CD4-positive, alpha-beta T cell treated with Interleukin-4 for 4 hours (primary cell): ENCODE data around the gene MPPED2.
"Not testable (repeated sequence)": the region's sequence is repeated elsewhere in the genome, so short reads cannot be mapped to it uniquely, and the experiment has no call there.

Experiments used
- DNase-seq: peaks from one replicate; pipeline ENCODE4 v3.0.0-alpha.2; 2020

The MPPED2 gene

DNA sequence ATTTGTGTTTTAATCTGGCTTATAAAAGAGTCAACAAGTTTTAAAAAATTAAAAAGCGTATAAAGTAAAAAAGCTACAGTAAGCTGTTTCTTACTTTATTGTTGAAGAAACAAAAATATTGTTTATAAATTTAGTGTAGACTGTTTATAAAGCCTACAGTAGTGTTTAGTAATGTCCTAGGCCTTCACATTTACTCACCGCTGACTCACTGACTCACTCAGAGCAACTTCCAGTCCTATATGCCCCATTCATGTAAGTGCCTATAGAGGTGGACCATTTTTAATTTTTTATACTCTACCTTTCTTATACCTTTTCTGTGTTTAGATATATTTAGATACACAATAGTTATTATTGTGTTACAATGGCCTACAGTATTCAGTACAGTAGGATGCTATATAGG is 12.2 kb downstream of the MPPED2 start:
- no peak for DNase-seq

DNA sequence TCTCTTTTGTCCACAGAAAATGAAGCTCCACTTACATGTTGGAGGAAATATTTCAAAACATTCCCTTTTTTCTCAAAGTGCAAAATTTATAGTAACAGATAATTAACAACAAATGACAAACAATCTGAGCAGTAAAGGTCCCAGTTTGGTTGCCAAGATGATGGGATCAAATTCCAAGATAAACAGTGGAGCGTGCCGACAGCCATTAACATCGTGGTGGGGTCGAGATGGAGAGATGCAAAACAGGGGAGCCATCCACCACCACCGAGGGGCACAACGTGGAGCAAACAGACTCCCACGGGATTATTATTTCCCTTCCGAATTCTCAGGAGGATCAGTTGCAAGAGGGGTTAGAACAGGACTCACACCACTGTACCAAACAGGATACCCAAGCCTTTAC is 17.2 kb downstream of the MPPED2 start:
- DNase-seq: no peak

DNA sequence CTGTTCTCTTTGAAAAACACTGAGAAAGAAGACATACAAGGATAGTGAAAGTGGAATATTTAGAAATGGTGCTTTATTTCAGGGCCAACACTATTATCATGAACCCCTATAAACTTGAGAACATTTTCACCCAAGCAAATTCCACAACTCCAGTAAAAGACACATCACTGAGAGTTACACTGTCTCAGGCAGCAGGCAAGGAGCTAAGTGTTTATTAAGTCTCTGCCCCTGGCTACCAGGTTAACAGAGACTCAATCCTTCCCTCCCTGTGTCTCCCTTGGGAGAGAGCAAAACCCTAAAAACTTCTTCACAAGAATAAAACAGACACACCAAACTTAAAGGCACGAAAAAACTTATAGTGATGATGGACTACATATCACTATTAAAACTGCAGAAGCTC is 18.5 kb downstream of the MPPED2 start:
- DNase-seq: no peak

DNA sequence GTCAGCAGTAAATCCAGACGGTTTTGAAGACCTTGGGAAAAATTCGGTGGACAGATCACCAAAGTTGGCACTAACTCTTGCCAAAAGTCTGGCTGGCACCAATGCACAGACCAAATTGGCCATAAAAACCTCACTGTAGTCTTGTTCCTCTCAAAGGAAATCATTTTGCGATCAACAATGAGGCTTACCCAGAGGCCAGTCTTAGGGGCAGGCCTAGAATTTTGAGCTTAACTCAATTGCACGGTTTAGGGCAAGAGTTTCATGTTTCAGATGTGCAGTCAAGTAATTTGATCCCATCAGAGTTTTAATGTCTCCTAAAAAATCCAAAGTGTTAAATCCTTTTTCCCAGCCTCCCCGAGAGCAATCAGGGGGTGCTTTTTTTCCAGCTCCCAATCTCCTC is 19.0 kb downstream of the MPPED2 start:
- no peak for DNase-seq

DNA sequence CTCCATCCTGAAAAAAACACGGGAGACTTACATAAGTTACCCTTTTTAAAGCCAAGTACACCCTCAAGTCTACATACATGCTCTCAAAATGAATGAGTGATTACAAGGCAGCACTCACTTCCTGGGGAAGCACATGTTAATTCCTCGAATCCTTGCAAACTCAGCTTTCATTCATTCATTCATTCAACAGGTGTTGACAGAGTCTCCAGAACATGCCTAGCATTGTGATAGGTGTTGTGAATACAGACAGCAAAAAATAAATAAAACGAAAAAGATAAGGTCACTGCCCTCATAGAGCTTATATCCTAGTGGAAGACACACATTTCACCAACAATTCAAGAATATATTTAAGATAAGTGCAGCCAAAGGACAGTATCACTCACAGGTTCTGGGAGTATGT is 19.7 kb downstream of the MPPED2 start:
- no peak for DNase-seq

DNA sequence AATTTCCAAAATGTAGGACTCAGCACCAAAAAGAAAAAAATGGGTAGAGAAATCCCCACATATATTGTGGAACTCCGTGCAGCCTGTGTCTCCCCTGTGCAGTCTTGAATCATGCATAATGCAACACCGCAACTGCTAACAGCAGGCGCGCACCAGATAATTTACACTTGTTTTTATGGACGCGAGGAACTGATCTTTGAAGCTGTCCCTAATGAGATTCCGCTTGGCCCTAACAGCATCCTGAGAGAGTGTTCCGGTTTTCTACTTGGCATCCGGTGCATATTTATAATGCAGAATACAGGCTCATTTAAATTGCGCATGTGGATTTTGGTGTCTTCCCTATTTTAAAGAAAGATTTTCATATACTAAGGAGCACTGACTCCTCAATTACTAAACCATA is 21.1 kb downstream of the MPPED2 start:
- no peak for DNase-seq

DNA sequence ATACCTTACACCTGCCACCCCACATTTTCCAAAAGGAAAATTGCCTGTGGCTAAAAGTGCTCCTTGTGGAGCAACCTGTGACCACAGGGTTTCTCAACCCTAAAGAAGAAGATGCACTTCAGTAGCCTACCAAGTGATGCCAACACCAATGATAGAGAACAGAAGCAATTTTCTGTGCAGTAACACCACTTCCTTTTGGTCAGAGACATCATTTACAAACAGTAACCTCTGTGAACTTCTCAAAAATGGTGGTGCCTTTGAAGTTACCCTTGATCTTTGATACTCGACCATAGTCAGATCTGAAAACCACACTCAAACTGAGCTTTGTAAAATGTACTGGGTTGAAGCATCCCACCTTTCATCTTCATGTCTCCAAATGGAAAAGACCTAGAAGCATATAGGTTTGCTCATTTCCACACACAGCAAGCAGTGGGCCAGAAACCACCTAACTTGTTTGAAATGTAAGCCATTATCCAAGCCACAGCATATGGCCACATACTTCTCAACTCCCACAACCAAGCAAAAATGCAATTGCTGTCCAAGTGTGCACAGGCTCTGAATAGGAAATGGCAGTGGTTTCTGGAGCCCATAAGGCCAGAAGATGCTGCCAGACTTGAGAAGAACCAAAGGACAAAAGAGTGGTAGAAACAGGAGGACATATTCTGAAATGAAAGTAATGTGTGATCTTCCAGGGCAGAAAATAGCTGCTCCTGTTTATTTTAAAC is 24.3 kb downstream of the MPPED2 start:
- no peak for DNase-seq

DNA sequence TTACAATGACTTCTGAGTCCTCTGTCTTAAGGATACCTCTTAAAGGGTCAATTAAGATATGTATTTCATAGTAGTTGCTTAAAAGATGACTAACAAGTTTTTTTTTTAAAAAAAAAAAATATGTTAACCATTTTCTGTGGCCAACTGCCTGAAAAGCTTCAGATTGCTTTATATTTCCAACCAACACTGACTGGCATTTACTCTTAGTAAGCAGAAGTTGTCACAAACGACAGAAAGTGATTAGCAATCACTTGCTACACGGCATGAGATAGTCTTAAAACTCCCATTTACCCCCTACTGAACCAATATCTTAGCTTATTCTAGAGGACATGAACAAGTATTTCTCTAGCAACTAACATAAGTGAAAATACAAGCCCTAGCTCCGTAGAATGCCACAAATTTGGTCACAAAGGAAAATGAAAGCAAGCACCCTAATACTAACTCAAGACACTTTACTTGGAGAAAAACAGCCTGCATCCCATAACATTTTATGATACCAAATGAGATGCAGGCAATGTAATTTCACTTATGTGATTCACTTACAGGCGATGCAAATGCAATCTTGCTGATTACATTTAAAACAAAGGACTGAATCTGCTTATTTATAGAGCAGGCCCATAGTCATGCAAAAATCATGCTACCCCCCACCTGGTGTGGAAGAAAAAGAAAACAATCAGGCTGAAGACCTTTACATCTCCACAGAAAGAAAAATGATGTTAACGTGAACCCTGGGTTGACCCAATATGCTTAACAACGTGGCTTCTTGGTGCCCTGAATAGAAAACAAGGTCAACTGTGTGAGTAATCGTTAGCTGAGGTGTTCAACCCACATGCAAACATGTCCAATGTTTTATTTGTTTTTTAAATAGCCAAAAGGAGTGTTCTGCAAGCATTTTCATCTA is 25.7 kb downstream of the MPPED2 start:
- DNase-seq: no peak

DNA sequence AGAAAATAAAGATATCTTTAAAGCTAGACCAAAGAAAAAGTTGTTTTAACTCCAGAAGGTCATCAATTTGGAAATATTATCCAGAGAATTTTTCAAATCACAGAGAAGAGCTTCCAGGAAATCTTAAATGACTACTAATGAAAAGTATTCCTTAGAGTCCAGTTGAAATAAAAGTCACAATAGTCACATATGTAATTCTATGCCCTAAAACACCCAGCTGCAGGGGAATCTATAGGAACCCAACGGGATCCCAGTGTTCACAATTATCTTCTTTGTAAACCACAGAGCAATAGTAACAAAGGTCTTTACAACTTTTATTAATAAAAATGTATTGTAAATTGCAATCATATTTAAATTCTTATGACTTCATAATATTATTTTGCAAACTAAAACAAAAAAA is 27.1 kb downstream of the MPPED2 start:
- DNase-seq: no peak

DNA sequence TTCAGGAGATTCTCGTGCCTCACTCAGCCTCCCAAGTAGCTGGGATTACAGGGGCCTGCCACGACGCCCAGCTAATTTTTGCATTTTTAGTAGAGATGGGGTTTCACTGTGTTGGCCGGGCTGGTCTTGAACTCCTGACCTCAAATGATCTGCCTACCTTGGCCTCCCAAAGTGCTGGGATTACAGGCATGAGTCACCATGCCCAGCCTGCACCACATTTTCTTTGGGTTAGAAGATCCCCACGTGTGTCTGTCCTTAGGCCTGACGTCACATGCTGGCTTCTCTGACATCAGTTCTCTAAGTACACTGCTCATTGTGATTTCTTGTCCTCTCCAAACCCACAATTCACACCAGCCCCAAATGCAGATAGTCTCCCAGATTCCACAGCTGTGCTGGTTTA is 31.6 kb downstream of the MPPED2 start:
- DNase-seq: not testable (repeated sequence)

DNA sequence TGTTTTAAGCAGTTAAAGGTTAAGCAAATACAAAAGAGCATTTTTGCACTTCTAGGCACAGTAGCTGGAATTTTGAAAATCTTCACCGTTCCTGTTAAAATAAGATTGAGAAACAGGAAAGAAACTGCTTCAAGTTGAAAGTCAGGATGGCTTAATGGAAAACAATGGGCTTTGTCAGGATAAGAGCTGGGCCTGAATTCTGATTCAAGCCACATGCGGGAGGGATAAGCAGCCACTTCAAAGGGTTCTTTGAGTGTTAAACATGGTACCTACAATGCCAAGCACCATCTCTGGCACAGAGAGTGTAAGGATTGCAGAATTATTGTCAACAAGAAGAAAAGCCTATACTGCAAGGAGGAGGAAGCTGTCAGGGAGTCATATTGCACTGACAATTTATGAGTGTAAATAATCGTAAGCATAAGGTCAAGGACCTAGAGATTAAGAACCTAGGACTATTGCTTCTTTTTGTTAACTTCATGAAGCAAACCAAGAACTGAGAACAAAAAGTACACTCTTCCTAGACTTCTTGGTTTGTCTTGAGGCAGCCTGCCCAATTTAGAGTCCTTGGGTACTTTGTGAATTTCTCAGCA is 32.5 kb downstream of the MPPED2 start:
- no peak for DNase-seq

DNA sequence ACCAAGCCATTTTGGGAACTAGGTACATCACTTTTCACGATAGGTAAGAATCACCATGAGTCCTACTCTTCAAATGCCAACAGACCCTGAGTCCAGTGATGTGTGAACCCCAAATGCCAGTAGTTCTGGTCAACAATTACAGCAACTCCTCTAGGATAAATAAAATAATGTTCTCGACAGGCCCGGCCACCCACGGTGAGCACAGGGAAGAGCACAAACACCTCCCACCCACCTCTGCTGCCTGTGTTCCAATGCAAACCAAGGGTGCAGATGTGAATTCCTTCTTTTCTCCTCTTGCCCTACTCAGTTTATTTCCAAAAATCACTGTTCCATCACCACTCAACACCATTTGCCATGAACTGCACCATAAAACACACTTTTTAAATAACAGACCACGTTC is 33.3 kb downstream of the MPPED2 start:
- DNase-seq: no peak

DNA sequence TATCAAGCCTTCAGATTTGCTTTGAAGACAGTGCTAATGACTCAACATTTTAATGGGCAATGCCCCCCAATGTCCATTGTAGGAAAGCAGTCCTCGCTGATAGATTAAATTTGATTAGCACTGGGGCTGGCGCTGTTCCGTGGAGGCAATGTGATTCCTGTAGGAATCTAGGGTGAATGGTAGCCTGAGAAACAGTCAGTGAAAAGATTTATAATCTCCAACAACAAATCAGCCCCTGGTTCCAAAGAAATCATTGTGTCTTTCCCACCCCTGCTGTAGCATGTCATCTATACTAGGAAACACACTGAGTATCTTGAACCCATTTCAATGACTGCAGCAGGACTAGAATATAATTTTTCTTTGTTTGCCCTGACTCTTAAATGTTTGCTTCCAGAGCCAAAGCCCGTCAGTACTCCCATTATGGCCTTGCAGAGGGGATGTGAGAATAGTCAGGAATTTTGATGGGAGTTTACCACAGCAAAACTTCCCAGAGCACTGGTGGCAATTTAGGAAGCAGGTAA is 36.1 kb downstream of the MPPED2 start:
- no peak for DNase-seq

DNA sequence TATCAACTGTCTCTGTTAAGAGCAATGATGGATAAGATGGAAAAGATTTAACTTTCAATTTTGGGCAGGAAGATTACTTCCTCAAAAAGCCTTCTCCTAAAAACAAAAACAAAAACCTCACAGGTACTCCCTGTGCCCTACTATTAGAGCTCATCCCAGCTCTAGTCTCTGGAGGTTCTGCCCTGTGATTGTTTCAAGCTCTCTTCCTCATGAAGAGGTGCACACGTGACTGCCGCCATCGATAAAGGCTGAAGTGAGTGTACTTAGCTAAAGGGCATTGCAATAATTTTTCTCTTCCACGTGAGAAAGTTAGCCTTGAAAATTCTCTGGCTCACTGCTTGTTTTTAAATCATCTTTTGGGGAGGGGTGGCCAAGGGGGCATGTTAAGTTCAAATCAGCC is 36.6 kb downstream of the MPPED2 start:
- DNase-seq: no peak

DNA sequence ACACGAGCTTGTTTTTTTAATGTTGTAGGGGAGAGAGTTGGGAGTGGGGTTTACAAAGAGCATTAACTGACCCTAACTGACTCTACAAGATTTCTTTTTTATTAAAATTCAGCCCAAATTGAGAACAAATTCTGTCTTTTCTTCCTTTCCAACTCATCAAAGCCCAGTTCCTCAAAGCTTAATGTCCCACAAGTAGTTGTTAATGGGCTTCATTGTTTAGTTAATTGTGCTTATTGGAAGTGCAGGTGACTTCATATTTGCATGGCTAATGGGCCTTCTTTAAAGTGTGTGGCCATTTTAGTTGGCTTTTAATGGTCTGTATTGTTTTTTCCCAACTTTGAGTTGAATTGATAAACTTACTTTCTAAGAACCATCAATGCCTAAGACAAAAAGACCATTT is 39.8 kb downstream of the MPPED2 start:
- no peak for DNase-seq

DNA sequence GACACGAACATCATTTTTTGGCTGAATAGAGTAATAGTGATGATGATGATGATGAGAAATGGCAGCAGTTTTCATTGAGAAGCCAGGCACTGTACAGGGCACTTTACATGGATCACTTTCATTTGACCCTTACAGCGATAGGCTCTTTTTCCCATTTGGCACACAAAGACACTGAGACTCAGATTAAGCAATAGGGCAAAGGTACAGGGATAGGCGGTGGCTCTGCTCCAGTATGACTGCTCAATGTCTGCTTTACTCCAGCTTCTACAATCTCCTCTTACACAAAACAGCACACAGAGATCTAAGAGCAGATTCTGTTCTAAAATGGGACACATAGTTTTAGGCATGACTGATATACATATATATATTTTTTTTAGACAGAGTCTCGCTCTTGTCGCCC is 40.6 kb downstream of the MPPED2 start:
- no peak for DNase-seq

DNA sequence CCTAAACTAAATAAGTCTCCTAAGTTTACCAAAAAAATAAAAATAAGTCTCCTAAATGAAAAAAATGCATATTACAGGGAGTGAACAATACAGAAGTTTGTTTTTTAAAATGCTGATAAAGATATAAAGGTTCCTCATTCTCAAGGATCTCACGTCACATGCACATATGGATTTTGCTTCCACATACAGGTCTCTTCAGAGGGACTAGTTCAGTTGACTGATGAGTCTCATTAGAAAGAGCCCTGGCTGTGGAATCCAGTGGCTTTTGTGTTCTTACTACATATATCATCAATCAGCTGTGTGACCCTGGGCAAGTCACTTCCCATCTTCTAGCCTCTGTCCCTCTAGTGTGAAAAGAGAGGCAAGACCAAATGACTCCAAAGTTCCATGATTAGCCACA is 43.1 kb downstream of the MPPED2 start:
- DNase-seq: no peak

DNA sequence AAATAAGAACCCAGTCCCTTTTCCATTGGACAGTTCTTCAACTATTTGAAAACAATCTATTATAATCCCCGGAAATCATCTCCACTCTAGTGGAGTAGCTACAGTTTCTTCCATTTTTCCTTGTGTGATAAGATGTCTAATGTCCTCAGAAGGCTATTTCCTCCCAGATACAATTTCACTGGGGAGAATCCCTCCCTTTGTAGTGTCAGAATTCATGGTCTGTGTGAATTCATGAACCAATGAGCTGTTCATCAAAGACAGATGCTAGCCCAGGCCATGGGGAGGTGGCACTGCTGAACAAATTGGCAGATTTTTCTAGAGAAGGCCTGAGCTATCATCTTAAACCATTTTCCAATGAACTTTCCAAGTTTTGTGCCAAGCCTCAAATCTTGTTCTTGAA is 45.4 kb downstream of the MPPED2 start:
- DNase-seq: no peak

DNA sequence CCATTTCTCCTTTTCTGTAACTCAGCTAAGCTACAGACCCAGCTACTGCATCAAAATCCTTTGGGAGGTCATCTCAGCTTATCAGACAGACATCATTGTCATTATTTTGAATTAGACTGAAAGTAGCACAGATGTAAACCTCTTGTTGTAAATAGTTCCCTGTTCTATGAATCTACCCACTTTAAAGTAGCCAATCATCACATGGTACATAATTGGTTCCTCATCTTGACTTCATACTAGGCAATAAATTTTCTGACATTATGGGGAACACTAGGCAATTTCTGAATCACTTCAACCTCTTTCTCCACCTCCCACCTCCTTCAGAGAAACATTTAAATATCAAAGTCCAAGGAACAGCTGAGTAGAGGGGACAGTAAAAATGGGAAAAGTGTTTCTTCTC is 47.9 kb downstream of the MPPED2 start:
- no peak for DNase-seq

DNA sequence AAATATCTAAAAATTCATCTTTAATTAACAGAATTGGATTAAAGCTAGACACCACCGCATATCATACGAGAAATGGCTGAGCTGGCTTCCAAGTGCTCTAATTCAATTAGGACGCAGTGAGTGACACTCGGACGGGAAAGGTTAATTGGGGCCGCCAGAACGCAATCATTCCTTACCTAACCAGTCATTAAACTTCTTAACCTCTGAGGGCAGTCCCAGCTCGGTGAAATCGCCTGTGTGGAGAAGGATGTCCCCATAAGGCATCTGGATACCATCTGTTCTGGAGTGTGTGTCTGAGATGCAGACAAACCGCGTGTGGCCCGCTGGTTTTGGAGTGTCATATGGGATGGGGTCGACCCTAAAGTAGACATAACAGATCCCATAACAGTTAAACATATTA is 50.3 kb downstream of the MPPED2 start:
- DNase-seq: no peak

DNA sequence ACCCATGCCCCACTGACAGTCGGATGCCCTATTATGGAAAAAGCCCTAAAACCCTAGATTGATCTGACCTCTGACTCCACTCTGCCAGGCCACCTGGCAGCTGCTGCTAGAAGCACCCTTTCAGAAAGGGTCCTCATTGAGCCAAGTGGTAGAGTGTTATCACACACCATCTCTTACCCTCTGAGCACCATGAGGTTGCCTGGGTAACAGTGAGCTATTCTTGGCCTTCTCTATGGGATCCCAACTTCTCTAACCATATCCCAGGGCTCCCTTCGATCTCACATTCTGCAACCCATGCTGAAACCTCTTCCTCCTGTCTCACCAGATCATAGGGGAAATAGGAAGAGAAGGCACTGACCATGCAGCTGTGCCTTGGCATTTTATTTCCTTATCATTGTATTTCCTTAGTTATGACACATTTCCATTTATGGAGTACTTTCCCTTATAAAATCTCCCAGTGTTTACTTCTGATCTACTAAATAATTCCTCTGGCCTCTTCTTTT is 52.7 kb downstream of the MPPED2 start:
- DNase-seq: no peak

DNA sequence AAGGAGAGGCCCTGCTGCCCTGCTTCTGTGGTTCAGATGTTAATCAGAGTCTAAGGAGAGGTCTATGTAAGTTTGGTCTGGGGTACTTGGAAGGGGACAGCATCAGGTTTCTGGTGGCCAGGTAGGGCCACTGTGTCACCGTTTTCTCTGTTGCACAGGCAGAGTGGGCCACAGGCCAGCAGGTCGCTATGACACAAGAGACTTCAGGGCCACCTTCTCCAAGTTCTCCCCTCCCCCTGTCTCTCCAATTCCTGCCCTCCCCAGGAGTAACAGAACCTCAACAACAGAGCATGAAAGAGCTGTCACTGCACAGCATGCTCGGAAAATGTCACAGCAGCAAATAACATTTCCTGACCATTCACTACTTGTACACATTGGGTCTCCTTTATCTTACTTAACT is 58.6 kb downstream of the MPPED2 start:
- DNase-seq: no peak

DNA sequence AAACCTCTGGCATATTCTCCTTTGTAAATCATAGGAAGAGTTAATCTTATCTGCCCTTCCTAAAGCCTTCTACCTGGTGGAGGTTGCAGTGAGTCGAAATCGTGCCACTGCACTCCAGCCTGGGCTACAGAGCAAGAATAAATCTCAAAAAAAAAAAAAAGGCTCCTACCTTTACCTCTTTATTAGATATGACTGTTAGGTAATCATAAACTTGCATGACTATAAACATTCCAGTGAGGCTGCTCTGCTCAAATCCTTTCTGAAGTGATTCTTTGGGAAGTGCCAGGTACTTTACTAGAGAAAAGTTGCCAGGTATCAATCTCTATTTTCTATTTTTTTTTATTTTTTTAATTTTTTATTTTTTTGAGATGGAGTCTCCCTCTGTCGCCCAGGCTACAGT is 59.6 kb downstream of the MPPED2 start:
- DNase-seq: no peak
